Kidney glomerular epithelial cell (primary cell): ENCODE measurements around the gene GIPR.

ENCODE experiments used
- DNase-seq: peaks from one replicate; lab custom pipeline; 2025; lab: John Stamatoyannopoulos, UW

GIPR gene

GRCh38 chr19:45730368-45731288 lies 62.6 kb downstream of the GIPR start, which contains the start of gene FBXO46:
FBXO46 (minus strand) TSS chr19:45730896; CDS start chr19:45713495, 17,401 bp downstream.
- peak; percentile 96 for DNase-seq
